HG03571 (cell line): ENCODE results near the gene TMEM33.
"Not testable (repeated sequence)": the region's sequence is repeated elsewhere in the genome, so short reads cannot be mapped to it uniquely, and the experiment has no call there.

ENCODE experiments used
- ATAC-seq: cut with Tn5 transposase; IDR thresholded peaks from one replicate; pipeline ENCODE4 v1.9.1; 2021; ENCODE audit not compliant: unreplicated experiment

TMEM33 gene

GRCh38 chr4:41934901-41935651 lies at the start of gene TMEM33:
TMEM33 (plus strand) TSS chr4:41935429; CDS start chr4:41935485, 56 bp downstream.
- peak; percentile 86 for ATAC-seq

DNA sequence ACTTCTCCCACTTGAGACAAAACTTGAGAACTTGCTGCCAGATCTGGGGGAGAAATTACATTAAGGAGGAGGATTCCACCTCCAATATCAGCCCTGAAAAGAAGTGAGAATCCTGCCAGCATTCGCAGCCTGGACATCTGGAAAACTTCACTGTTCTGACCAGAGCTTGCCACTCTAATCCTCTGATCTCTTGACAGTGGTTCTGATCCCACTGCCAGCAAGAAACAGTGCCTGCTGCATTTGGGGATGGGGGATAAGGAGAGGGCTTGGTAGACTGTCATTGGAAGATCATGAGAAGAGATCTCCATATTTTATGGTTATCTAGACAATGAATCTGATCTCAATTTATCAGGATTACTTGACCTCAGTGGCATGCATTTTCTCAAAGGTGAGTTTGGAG lies 49.8 kb upstream of the TMEM33 start:
- ATAC-seq: no peak

DNA sequence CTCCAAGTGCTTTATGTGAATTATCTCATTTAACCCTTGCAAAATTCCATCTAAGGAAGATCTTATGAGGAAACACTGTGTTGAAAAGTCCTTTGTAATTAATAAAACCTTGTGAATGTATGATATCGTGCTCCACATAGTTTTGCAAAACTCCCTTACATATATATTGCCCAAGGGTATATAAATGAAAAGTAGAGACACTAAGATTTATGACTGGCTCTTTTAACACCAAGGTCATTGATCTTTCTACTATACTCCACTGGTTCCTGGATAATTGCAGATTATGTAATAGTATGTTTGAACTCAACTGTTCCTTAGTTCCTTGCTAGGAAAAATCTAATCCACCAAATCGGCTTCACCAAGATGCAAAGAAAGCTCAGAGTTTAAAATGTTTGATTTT lies 48.0 kb upstream of the TMEM33 start:
- ATAC-seq: no peak

DNA sequence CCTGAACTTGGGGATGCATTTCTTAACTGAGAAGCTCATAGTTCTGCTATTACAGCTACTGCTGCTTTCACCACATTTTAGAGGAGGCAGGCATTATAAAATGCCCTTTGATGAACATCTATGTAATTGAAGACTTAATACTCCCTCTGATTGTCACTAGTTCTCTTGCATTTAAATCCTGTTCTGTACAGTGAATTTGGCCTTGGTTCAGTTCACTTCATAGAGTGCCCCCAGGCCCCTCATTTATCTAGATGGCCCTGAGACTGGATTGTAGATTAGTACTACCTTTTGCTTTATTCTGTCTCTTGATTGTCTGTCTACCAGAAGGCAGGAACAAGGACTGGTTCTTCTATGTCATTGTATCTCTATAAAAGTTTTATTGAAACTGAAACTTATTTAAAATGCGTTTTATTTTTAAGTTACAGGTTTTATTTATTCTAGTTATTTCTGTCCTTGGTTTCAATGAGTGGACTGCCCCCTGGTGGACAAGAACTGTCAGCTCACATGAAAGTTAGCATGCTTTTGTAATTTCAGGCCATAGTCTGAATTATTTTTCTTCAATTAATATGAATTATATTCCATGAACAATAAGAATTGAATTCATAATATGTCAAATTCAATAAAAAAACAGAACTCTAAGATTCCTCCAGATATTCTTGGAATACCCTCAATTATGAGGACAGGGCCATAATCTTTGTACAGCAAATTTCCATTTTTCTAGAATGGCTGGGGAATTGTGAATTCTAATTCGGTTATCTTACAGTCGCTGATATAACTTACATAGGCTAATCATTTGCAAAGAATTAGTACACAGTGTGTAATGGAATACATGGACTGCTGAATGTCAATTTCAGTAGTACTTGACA lies 47.2 kb upstream of the TMEM33 start:
- no peak for ATAC-seq

DNA sequence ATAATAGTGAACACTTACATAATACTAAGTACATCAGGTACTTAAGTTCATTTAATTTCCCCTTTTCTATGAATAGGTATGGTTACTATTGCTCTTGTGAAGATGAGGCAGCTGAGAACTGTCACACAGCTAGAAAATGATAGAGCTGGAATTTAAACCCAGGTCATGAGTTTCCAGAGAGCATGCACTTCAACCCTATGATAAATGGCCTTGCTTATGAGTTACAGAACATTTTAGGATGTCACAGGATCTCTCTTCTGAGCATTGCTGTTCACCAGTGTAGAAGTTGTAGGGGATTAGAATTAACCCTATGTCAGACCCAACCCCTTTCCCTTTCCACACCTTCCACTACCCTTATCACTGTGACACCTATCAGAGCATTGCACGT lies 46.5 kb upstream of the TMEM33 start:
- no peak for ATAC-seq

DNA sequence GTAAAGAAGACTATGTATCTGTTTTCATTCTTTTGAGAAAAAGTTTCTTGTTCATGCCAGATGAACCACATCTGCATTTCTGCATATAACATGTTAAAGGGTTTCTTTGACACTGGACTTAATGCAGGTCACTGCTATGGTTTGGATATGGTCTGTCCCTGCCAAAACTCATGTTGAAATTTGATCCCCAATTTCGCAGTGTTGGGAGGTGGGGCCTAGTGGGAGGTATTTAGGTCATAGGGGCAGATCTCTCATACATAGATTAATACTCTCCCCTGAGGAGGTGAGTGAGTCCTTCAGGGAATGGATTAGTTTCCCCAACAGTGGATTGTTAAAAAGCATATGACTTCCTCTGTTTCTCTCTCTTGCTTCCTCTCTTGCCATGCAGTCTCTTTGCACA lies 45.9 kb upstream of the TMEM33 start:
- ATAC-seq: no peak

DNA sequence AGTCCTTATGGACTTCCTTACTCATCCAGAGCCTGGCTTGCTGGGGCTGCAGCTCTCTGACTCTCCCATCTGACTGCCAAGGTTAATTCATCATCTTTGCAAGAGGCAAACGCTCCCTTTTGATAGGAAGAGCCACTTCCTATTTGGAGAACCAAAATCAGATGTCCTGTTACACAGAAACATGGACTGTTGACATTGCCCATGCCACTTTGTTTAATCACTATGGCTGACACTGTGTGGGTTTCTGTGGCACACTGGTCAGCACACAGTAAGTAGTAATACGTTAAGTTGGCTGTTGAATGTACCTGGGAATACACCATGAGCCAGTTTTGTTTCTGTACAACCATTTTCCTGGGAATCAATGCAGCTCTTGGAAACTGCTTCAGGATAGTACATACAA lies 45.1 kb upstream of the TMEM33 start:
- ATAC-seq: no peak

- no peak for ATAC-seq
These were observed 38.6 kb upstream of the TMEM33 start for GRCh38 chr4:41896648-41897047.

GRCh38 chr4:41897698-41898097 lies 37.5 kb upstream of the TMEM33 start:
- ATAC-seq: no peak

- ATAC-seq: not testable (repeated sequence)
These were observed 26.1 kb upstream of the TMEM33 start for GRCh38 chr4:41909136-41909535.

DNA sequence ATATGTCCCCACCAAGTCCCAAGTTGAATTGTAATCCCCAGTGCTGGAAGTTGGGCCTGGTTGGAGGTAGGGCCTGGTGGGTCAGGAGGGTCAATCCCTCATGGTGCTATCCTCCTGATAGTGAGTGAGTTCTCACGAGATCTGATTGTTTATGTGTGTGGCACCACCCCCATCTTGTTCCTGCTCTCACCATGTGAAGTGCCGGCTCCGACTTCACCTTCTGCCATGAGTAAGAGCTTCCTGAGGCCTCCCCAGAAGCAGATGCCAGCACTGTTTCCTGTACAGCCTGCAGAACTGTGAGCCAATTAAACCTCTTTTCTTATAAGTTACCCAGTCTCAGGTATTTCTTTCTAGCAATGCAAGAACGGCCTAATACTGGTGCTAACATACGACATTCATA lies 22.7 kb upstream of the TMEM33 start:
- no peak for ATAC-seq

- ATAC-seq: no peak
These were observed 21.7 kb upstream of the TMEM33 start for GRCh38 chr4:41913509-41913908.

- ATAC-seq: no peak
These were observed 17.0 kb upstream of the TMEM33 start for GRCh38 chr4:41918278-41918677.

DNA sequence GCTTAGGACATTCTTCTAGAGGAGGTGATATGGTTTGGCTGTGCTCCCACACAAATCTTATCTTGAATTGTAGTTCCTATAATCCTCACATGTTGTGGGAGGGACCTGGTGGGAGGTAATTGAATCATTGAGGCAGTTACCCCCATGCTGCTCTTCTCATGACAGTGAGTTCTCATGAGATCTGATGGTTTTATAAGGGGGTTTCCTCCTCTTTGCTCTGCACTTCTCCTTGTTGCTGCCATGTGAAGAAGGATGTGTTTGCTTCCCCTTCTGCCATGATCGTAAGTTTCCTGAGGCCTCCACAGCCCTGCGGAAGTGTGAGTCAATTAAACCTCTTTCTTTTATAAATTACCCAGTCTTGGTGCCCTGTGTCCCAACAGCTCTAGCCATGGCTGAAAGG lies 14.8 kb upstream of the TMEM33 start:
- not testable (repeated sequence) for ATAC-seq

DNA sequence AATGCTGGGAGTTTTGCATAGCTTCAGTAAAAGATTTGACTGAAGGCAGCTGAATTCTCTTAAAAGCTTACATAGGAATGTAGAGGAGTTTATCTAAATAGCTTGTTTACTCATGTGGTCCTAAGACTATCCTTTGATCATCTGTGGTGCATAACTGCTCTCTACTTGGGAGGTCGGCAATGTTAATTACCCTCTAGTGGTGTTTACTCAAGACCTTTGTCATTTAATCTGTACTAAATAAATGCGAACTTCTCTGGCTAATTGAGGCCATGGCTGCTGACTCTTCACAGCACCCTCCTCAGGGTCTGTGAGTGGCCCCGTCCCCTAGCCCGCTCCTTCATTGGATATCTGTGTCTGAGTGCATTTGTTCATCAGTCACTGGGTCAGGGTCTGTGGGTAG lies 13.8 kb upstream of the TMEM33 start:
- no peak for ATAC-seq

DNA sequence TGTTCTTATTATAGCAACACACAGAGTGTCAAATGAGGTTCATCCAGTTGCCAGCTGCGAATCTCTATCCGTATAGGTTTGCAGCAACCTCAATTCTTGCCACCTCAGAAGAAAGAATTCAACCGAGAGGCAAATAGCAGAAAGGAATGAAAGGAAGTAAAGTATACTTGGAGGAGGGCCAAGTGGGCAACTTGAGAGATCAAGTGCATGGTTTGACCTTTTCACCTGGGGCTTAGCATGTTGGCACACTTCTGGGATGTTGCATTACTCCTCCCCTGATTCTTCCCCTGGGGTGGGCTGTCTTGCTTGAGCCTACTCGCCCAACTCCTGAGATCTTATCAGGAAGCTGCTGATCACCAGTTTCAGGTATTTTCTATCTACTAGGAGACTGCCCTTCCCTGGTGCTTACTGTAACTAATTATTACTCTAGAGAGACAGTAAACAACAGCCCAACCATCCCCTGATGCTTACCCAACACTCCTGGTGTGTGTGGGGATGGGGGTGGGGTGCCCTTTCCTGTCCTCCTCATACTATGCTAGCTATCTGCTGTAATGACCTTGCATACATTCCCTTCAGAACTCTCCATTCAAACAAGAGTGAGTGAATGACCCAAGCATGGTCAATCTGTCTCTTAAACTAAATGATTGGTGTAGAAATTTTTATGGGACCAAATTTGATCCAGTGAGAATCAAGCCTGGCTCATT lies 7.3 kb upstream of the TMEM33 start:
- no peak for ATAC-seq

- ATAC-seq: no peak
These were observed 4.9 kb upstream of the TMEM33 start for GRCh38 chr4:41930139-41930831.

- no peak for ATAC-seq
These were observed 2.2 kb upstream of the TMEM33 start for GRCh38 chr4:41932988-41933387.

GRCh38 chr4:41933997-41934503 lies 1.2 kb upstream of the TMEM33 start:
- ATAC-seq: no peak

- ATAC-seq: no peak
These were observed 722 bp upstream of the TMEM33 start for GRCh38 chr4:41934514-41934900.

DNA sequence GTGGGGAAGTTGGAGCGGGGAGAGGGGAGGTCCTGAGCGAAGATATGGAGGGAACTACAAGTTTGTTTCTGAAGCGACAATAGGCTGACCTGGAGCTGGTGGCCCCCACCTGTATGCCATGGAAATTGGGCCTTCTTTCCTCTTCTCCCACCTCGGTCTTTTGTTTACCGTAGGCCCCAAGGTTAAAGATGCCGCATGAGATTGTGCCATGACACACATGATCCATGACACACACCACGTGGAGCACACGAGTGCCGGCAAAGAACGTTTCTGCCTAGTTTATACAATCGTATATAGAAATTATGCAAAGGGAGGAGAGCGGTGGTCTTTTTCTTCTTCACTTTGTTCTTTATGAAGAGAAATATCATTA lies 408 bp downstream of the TMEM33 start:
- peak; percentile 7 for ATAC-seq
